Measurements from ENCODE around the gene PBRM1. TPM values are rescaled to one million over a fixed set of nuclear protein-coding genes. Genes with fewer than 3 reads are reported as not detected.

Gene PBRM1
- total RNA-seq, 1 experiment from 2014 or later = 74.2 TPM

- H2AK5ac ChIP-seq (ENCODE audit: insufficient read length, low read length) = no peak overlapping the region
- Mint-ChIP-seq H3K4me1 (peaks cover 6 to 7% of the 10 kb centered on the region in 2 experiments; a peak in 3 of 4 replicates), H3K4me3 (peak overlapping the region in 1 of 2 experiments; percentile 36; a peak in 1 of 5 replicates), H3K27me3 (ENCODE audit: low read depth) (peaks cover 4% of the 10 kb centered on the region), H3K9me3 (no peaks in the 10 kb centered on the region; a peak in 1 of 5 replicates), H3K36me3 (ENCODE audit: insufficient read depth in 1 of 3, low read depth in 3 of 3) (peaks cover 9 to 14% (median 9%) of the 10 kb centered on the region in 3 experiments; a peak in 6 of 7 replicates), H3K27ac (no peak overlapping the region)
- H3K9me3 ChIP-seq (ENCODE audit: control insufficient read depth, low read depth, low read length) = no peaks in the 10 kb centered on the region
- no peak overlapping the region for H2BK120ac ChIP-seq (ENCODE audit: low read depth, low read length, poor library complexity, severe bottlenecking)
- no peaks in the 10 kb centered on the region for H3K27me3 ChIP-seq (ENCODE audit: insufficient read depth, low read length)
- H2BK12ac ChIP-seq (ENCODE audit: insufficient read length, low read depth, low read length) = no peak overlapping the region
- no peak overlapping the region for H3K14ac ChIP-seq (ENCODE audit: insufficient read depth, low read length)
- H3K4me1 ChIP-seq (ENCODE audit: insufficient read depth, low read length) = no peaks in the 10 kb centered on the region
- H2BK5ac ChIP-seq (ENCODE audit: insufficient read length, low read length) = no peak overlapping the region
- no peak overlapping the region for H3T11ph ChIP-seq (ENCODE audit: low read length)
- no peak overlapping the region for H3K27ac ChIP-seq (ENCODE audit: insufficient read length, low read depth, low read length)
- no peaks in the 10 kb centered on the region for H3K79me2 ChIP-seq (ENCODE audit: insufficient read depth, low read length)
- no peaks in the 10 kb centered on the region for H3K79me1 ChIP-seq (ENCODE audit: insufficient read depth, low read depth, low read length, poor library complexity, severe bottlenecking)
- no peak for DNase-seq
- H3K56ac ChIP-seq (ENCODE audit: insufficient read length, low read depth, low read length) = no peak overlapping the region
- H3K18ac ChIP-seq (ENCODE audit: insufficient read length, low read depth, low read length) = no peak overlapping the region
- H4K20me1 ChIP-seq (ENCODE audit: control insufficient read depth, insufficient read depth, insufficient read length) = peaks cover 3% of the 10 kb centered on the region
- no peak overlapping the region for H3K23ac ChIP-seq (ENCODE audit: insufficient read length, low read depth, low read length)
- H2AFZ ChIP-seq (ENCODE audit: low read length) = no peak overlapping the region
- no peak overlapping the region for H4K8ac ChIP-seq (replicated peaks; ENCODE audit: insufficient read length, low read depth, low read length)
- no peak overlapping the region for H3K4me2 ChIP-seq (ENCODE audit: insufficient read depth, insufficient read length, low read length)
- no peak overlapping the region for H3K9ac ChIP-seq (ENCODE audit: extremely low read depth, insufficient read length, low read length)
- H3K4ac ChIP-seq (ENCODE audit: low read depth, low read length) = no peak overlapping the region
- H2BK15ac ChIP-seq (ENCODE audit: low read depth, low read length) = no peak overlapping the region
- no peaks in the 10 kb centered on the region for H3K23me2 ChIP-seq (ENCODE audit: insufficient read length, low read depth, low read length, poor library complexity, severe bottlenecking)
- H4K5ac ChIP-seq (ENCODE audit: insufficient read length, low read depth, low read length) = no peak overlapping the region
- H2BK20ac ChIP-seq (ENCODE audit: low read depth, low read length, poor library complexity, severe bottlenecking) = no peak overlapping the region
- no CpG with 5 or more reads among the region's 22 CpGs for WGBS (ENCODE audit: extremely low coverage, insufficient read length, low lambda C conversion rate)
- no peak for TF ChIP-seq CTCF (conservative IDR thresholded peaks at IDR 0.05)
- H4K91ac ChIP-seq (ENCODE audit: insufficient read length, low read depth, low read length) = no peak overlapping the region
These were observed 166.1 kb downstream of the PBRM1 start for GRCh38 chr3:52519445-52520140.

Data from H9 (cell line).